Liver (tissue), 9 donors: Measurements from ENCODE around the gene TGM6. TPM values are rescaled to one million over a fixed set of nuclear protein-coding genes. Genes with fewer than 3 reads are reported as not detected.

Source experiments
- DNase-seq: peaks from one replicate; pipeline ENCODE4 v3.0.0-alpha.2; 2017; ENCODE audit warnings: low spot score
- H3K27ac ChIP-seq, 2 donors: one replicate each; pipeline ENCODE4 v1.7.0; 2013; ENCODE audit warnings: inconsistent platforms in 2 of 2, low read length in 2 of 2, control low read depth in 1 of 2, low read depth in 1 of 2, mild to moderate bottlenecking in 1 of 2
- H3K27me3 ChIP-seq, 4 donors: one replicate each; pipeline versions ENCODE4 v1.6.1 to v1.7.0; 2013; ENCODE audit warnings: low read length in 3 of 4, inconsistent platforms in 1 of 4, mild to moderate bottlenecking in 1 of 4, moderate library complexity in 1 of 4; ENCODE audit not compliant: control insufficient read depth in 4 of 4, insufficient read depth in 4 of 4
- H3K36me3 ChIP-seq, 4 donors: one replicate each; pipeline versions ENCODE4 v1.6.1 to v1.7.0; 2013; ENCODE audit warnings: low read length in 3 of 4, mild to moderate bottlenecking in 3 of 4, low read depth in 1 of 4, moderate library complexity in 1 of 4; ENCODE audit not compliant: control insufficient read depth in 4 of 4, insufficient read depth in 3 of 4
- H3K4me1 ChIP-seq, 4 donors: one replicate each; pipeline versions ENCODE4 v1.6.1 to v1.7.0; 2013; ENCODE audit warnings: low read length in 3 of 4, mild to moderate bottlenecking in 3 of 4, moderate library complexity in 1 of 4; ENCODE audit not compliant: control insufficient read depth in 4 of 4, insufficient read depth in 4 of 4
- H3K4me3 ChIP-seq, 3 donors: one replicate each; pipeline versions ENCODE4 v1.6.1 to v1.7.0; 2013; ENCODE audit warnings: low read length in 3 of 3, control low read depth in 1 of 3, low read depth in 1 of 3, mild to moderate bottlenecking in 1 of 3
- H3K9ac ChIP-seq, 2 donors: one replicate each; pipeline ENCODE4 v1.7.0; 2013; ENCODE audit warnings: low read length in 2 of 2, mild to moderate bottlenecking in 2 of 2, moderate library complexity in 2 of 2, control low read depth in 1 of 2, low read depth in 1 of 2
- H3K9me3 ChIP-seq, 4 donors: one replicate each; pipeline versions ENCODE4 v1.6.1 to v1.7.0; 2013; ENCODE audit warnings: low read length in 3 of 4; ENCODE audit not compliant: control insufficient read depth in 4 of 4
- EGR1 ChIP-seq, 2 donors: IDR thresholded peaks; 2 replicates each; pipeline ENCODE4 v1.6.1; 2016 to 2018; ENCODE audit warnings: antibody characterized with exemption in 2 of 2, low read depth in 2 of 2
- FOXA1 ChIP-seq: IDR thresholded peaks from 2 replicates; pipeline ENCODE4 v1.6.1; 2016; ENCODE audit warnings: antibody characterized with exemption
- FOXA2 ChIP-seq: IDR thresholded peaks from 2 replicates; pipeline ENCODE4 v1.6.1; 2016; ENCODE audit warnings: antibody characterized with exemption
- HNF4A ChIP-seq, 2 donors: conservative IDR thresholded peaks; 2 replicates each; pipeline ENCODE4 v1.6.1; 2016; ENCODE audit warnings: antibody characterized with exemption in 2 of 2, mild to moderate bottlenecking in 2 of 2
- HNF4G ChIP-seq: IDR thresholded peaks from 2 replicates; pipeline ENCODE4 v1.6.1; 2016; ENCODE audit warnings: antibody characterized with exemption
- JUND ChIP-seq, 2 donors: IDR thresholded peaks; 2 replicates each; pipeline ENCODE4 v1.6.1; 2016; ENCODE audit warnings: antibody characterized with exemption in 2 of 2
- NR2F2 ChIP-seq: IDR thresholded peaks from 2 replicates; pipeline ENCODE4 v1.6.1; 2016; ENCODE audit warnings: antibody characterized with exemption
- RAD21 ChIP-seq, 2 donors: IDR thresholded peaks; 2 replicates each; pipeline ENCODE4 v1.6.1; 2016; ENCODE audit warnings: antibody characterized with exemption in 2 of 2, mild to moderate bottlenecking in 2 of 2
- SP1 ChIP-seq: IDR thresholded peaks from 2 replicates; pipeline ENCODE4 v1.6.1; 2018; ENCODE audit warnings: antibody characterized with exemption, mild to moderate bottlenecking
- TAF1 ChIP-seq: conservative IDR thresholded peaks from 2 replicates; pipeline ENCODE4 v1.6.1; 2016; ENCODE audit warnings: antibody characterized with exemption, mild to moderate bottlenecking
- YY1 ChIP-seq: IDR thresholded peaks from 2 replicates; pipeline ENCODE4 v1.6.1; 2016; ENCODE audit warnings: antibody characterized with exemption, mild to moderate bottlenecking
- WGBS: extraction: QIAGEN DNeasy Blood & Tissue Kit; methylation state at CpG from one replicate; pipeline ENCODE4 v1.1.7; 2013; 5-methylcytosine and 5-hydroxymethylcytosine counted together
- polyA plus RNA-seq, 2 donors: library from polyadenylated mRNA; stranded (reverse) in 1 of 2; unstranded in 1 of 2; fragments of 200-250 nt in 1 of 2; fragments of >200 nt in 1 of 2; fragmentation: Nextera tagmentation in 1 of 2; extraction: Ambion mirVana in 1 of 2; gene quantifications; one replicate each; pipeline versions ENCODE4 v1.2.1 to v1.2.3, GENCODE V29; 2013 to 2015
- total RNA-seq, 2 donors: library from RNA; depleted of rRNA; stranded (reverse); fragments of >200 nt; gene quantifications; one replicate each; pipeline ENCODE4 v1.2.3, GENCODE V29; 2014
- TF ChIP-seq, protein P1 (sequence below): IDR thresholded peaks from 2 replicates; pipeline ENCODE4 v1.6.1; 2016; ENCODE audit warnings: antibody characterized with exemption
- TF ChIP-seq, protein P2 (sequence below): IDR thresholded peaks from 2 replicates; pipeline ENCODE4 v1.6.1; 2016; ENCODE audit warnings: antibody characterized with exemption
- TF ChIP-seq, protein P3 (sequence below): IDR thresholded peaks from 2 replicates; pipeline ENCODE4 v1.6.1; 2016; ENCODE audit warnings: antibody characterized with exemption
- TF ChIP-seq, protein P4 (sequence below): fragments of 150-350 bp; IDR thresholded peaks from 2 replicates; pipeline ENCODE4 v1.5.1; 2017; ENCODE audit warnings: improper control_type of control experiment, low read depth, low read length; ENCODE audit not compliant: missing input control
- donor health status: healthy.
- donor health status: healthy.
- donor health status: healthy.
- donor health status: healthy.
- donor health status: healthy.

Gene TGM6
- total and polyA plus RNA-seq, 4 donors: not detected

DNA sequence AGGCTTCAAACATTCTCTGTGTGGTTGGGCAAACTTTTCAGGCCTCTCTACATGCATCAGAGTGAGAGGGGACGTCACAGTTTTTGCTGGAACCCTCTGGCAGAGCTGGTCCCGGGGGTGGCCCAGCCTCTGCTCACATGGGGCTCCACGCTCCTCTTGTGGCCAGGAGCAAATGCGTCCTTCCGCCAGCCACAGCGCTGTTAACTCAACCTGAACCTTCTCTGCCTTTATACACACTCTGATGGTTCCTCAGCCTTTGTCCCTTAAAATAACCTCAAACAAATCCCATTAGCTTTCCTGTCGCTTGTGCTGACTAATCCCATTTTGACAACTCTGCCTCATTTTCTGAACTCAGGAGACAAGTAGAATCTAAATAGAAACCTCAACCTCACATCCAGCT, 39.4 kb upstream of the TGM6 start:
- DNase-seq: no peak
- Histone ChIP-seq H3K27me3 (no peaks in the 10 kb centered on the region), H3K27ac (no peak overlapping the region), H3K36me3 (no peaks in the 10 kb centered on the region), H3K9me3 (no peaks in the 10 kb centered on the region), H3K4me3 (no peak overlapping the region), H3K9ac (no peak overlapping the region), H3K4me1 (no peaks in the 10 kb centered on the region)
- 95% methylated on average over 7 of the region's 7 CpGs for WGBS
- TF ChIP-seq, protein P1, sequence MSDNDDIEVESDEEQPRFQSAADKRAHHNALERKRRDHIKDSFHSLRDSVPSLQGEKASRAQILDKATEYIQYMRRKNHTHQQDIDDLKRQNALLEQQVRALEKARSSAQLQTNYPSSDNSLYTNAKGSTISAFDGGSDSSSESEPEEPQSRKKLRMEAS: no peak
- no peak for TF ChIP-seq HNF4G
- no peak for TF ChIP-seq TAF1
- TF ChIP-seq HNF4A (conservative IDR thresholded peaks at IDR 0.05): no peak
- no peak for TF ChIP-seq YY1
- no peak for TF ChIP-seq NR2F2
- TF ChIP-seq RAD21 (IDR thresholded peaks at IDR 0.05): no peak
- no peak for TF ChIP-seq FOXA2
- no peak for TF ChIP-seq SP1
- TF ChIP-seq, protein P2, sequence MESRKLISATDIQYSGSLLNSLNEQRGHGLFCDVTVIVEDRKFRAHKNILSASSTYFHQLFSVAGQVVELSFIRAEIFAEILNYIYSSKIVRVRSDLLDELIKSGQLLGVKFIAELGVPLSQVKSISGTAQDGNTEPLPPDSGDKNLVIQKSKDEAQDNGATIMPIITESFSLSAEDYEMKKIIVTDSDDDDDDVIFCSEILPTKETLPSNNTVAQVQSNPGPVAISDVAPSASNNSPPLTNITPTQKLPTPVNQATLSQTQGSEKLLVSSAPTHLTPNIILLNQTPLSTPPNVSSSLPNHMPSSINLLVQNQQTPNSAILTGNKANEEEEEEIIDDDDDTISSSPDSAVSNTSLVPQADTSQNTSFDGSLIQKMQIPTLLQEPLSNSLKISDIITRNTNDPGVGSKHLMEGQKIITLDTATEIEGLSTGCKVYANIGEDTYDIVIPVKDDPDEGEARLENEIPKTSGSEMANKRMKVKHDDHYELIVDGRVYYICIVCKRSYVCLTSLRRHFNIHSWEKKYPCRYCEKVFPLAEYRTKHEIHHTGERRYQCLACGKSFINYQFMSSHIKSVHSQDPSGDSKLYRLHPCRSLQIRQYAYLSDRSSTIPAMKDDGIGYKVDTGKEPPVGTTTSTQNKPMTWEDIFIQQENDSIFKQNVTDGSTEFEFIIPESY: no peak
- TF ChIP-seq, protein P3, sequence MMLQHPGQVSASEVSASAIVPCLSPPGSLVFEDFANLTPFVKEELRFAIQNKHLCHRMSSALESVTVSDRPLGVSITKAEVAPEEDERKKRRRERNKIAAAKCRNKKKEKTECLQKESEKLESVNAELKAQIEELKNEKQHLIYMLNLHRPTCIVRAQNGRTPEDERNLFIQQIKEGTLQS: no peak
- no peak for TF ChIP-seq FOXA1
- TF ChIP-seq EGR1 (IDR thresholded peaks at IDR 0.05; ENCODE audit: low read depth in 2 of 2): no peak
- TF ChIP-seq, protein P4, sequence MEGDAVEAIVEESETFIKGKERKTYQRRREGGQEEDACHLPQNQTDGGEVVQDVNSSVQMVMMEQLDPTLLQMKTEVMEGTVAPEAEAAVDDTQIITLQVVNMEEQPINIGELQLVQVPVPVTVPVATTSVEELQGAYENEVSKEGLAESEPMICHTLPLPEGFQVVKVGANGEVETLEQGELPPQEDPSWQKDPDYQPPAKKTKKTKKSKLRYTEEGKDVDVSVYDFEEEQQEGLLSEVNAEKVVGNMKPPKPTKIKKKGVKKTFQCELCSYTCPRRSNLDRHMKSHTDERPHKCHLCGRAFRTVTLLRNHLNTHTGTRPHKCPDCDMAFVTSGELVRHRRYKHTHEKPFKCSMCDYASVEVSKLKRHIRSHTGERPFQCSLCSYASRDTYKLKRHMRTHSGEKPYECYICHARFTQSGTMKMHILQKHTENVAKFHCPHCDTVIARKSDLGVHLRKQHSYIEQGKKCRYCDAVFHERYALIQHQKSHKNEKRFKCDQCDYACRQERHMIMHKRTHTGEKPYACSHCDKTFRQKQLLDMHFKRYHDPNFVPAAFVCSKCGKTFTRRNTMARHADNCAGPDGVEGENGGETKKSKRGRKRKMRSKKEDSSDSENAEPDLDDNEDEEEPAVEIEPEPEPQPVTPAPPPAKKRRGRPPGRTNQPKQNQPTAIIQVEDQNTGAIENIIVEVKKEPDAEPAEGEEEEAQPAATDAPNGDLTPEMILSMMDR: no peak
- TF ChIP-seq JUND (IDR thresholded peaks at IDR 0.05): no peak

DNA sequence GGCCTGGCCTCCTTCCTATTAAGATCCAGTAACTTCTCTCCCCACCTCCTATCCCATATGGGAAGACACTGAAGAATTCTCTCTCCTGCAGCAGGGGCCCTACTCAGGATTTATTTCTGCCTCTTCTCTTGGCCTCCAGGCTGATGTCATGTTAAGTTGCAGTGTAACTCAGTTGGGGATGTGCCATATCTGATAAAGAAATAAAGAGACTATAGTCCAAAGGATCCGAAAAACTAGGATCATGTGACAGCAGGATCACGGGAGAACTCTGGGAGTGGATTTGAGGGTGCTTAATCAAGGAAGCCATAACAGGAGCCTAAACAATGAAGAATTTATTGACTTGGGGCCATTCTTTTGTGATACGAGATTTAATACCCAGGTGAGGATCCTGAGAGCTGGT, 38.5 kb upstream of the TGM6 start:
- peaks cover 0 to under 1% (median 0%) of the 10 kb centered on the region in 4 donors for H3K9me3 ChIP-seq
- H3K9ac ChIP-seq: no peak overlapping the region
- H3K27me3 ChIP-seq: no peaks in the 10 kb centered on the region
- no peak overlapping the region for H3K27ac ChIP-seq
- WGBS: 47% methylated on average over 3 of the region's 3 CpGs
- DNase-seq: no peak
- TF ChIP-seq HNF4A (conservative IDR thresholded peaks at IDR 0.05): peak; percentile 42 to 65
- TF ChIP-seq, protein P4: no peak
- TF ChIP-seq FOXA2: no peak
- TF ChIP-seq FOXA1: no peak
- peak in 1 of 2 donors; percentile 6 for TF ChIP-seq RAD21 (IDR thresholded peaks at IDR 0.05)
- no peaks in the 10 kb centered on the region for H3K4me1 ChIP-seq
- no peaks in the 10 kb centered on the region for H3K36me3 ChIP-seq
- no peak overlapping the region for H3K4me3 ChIP-seq
